H9 (cell line): ENCODE measurements around the gene MRTFA. TPM values are rescaled to one million over a fixed set of nuclear protein-coding genes. Genes with fewer than 3 reads are reported as not detected.

Experiments
- DNase-seq: peaks from one replicate; pipeline ENCODE4 v3.0.0-alpha.2; 2017
- H2AFZ ChIP-seq: one replicate; pipeline ENCODE4 v1.6.1; 2013; ENCODE audit warnings: mild to moderate bottlenecking, low read length, control low read depth, moderate library complexity
- H2AK5ac ChIP-seq: 2 replicates; pipeline ENCODE4 v1.6.1; 2013; ENCODE audit warnings: low read length, control low read depth, mixed read lengths; ENCODE audit not compliant: insufficient read length
- H2BK120ac ChIP-seq: one replicate; pipeline ENCODE4 v1.6.1; 2013; ENCODE audit warnings: low read depth, mild to moderate bottlenecking, low read length, control low read depth, inconsistent platforms; ENCODE audit not compliant: poor library complexity, severe bottlenecking
- H2BK12ac ChIP-seq: 2 replicates; pipeline ENCODE4 v1.6.1; 2013; ENCODE audit warnings: low read length, control low read depth, mixed read lengths, low read depth; ENCODE audit not compliant: insufficient read length
- H2BK15ac ChIP-seq: 2 replicates; pipeline ENCODE4 v1.6.1; 2013; ENCODE audit warnings: low read depth, low read length, control low read depth
- H2BK20ac ChIP-seq: one replicate; pipeline ENCODE4 v1.6.1; 2013; ENCODE audit warnings: low read depth, mild to moderate bottlenecking, low read length, control low read depth, inconsistent platforms; ENCODE audit not compliant: poor library complexity, severe bottlenecking
- H2BK5ac ChIP-seq: 2 replicates; pipeline ENCODE4 v1.6.1; 2013; ENCODE audit warnings: low read length, control low read depth, mixed read lengths; ENCODE audit not compliant: insufficient read length
- H3K14ac ChIP-seq: 2 replicates; pipeline ENCODE4 v1.6.1; 2013; ENCODE audit warnings: low read length, control low read depth; ENCODE audit not compliant: insufficient read depth
- H3K18ac ChIP-seq: 2 replicates; pipeline ENCODE4 v1.6.1; 2013; ENCODE audit warnings: low read depth, mild to moderate bottlenecking, mixed read lengths, low read length, control low read depth; ENCODE audit not compliant: insufficient read length
- H3K23ac ChIP-seq: 2 replicates; pipeline ENCODE4 v1.6.1; 2013; ENCODE audit warnings: low read length, control low read depth, mixed read lengths, low read depth; ENCODE audit not compliant: insufficient read length
- H3K23me2 ChIP-seq: 2 replicates; pipeline ENCODE4 v1.6.1; 2013; ENCODE audit warnings: low read depth, mild to moderate bottlenecking, mixed read lengths, low read length, control low read depth; ENCODE audit not compliant: insufficient read length, poor library complexity, severe bottlenecking
- H3K27ac ChIP-seq: 2 replicates; pipeline ENCODE4 v1.5.1; 2013; ENCODE audit warnings: low read length, control low read depth, mixed read lengths, low read depth; ENCODE audit not compliant: insufficient read length
- H3K27me3 ChIP-seq: 2 replicates; pipeline ENCODE4 v1.6.1; 2013; ENCODE audit warnings: low read length, control low read depth, inconsistent platforms; ENCODE audit not compliant: insufficient read depth
- H3K4ac ChIP-seq: 2 replicates; pipeline ENCODE4 v1.6.1; 2013; ENCODE audit warnings: low read depth, mild to moderate bottlenecking, control low read depth, inconsistent platforms, low read length, moderate library complexity
- H3K4me1 ChIP-seq: 2 replicates; pipeline ENCODE4 v1.6.1; 2013; ENCODE audit warnings: low read length, control low read depth, inconsistent platforms; ENCODE audit not compliant: insufficient read depth
- H3K4me2 ChIP-seq: 2 replicates; pipeline ENCODE4 v1.6.1; 2013; ENCODE audit warnings: low read length, control low read depth, mixed read lengths; ENCODE audit not compliant: insufficient read length, insufficient read depth
- H3K56ac ChIP-seq: 2 replicates; pipeline ENCODE4 v1.6.1; 2013; ENCODE audit warnings: low read depth, mild to moderate bottlenecking, mixed read lengths, low read length, control low read depth; ENCODE audit not compliant: insufficient read length
- H3K79me1 ChIP-seq: 2 replicates; pipeline ENCODE4 v1.6.1; 2013; ENCODE audit warnings: low read depth, mild to moderate bottlenecking, moderate library complexity, low read length, control low read depth, inconsistent platforms; ENCODE audit not compliant: insufficient read depth, poor library complexity, severe bottlenecking
- H3K79me2 ChIP-seq: 2 replicates; pipeline ENCODE4 v1.6.1; 2013; ENCODE audit warnings: low read length, control low read depth, inconsistent platforms; ENCODE audit not compliant: insufficient read depth
- H3K9ac ChIP-seq: 2 replicates; pipeline ENCODE4 v1.6.1; 2013; ENCODE audit warnings: low read length, control low read depth, mixed read lengths; ENCODE audit not compliant: insufficient read length; ENCODE audit errors: extremely low read depth
- H3K9me3 ChIP-seq: one replicate; pipeline ENCODE4 v1.6.1; 2013; ENCODE audit warnings: low read depth, low read length, inconsistent platforms; ENCODE audit not compliant: control insufficient read depth
- H3T11ph ChIP-seq: one replicate; pipeline ENCODE4 v1.6.1; 2013; ENCODE audit warnings: mild to moderate bottlenecking, low read length, control low read depth, inconsistent platforms
- H4K20me1 ChIP-seq: one replicate; pipeline ENCODE4 v1.6.1; 2013; ENCODE audit not compliant: control insufficient read depth, insufficient read length, insufficient read depth
- H4K5ac ChIP-seq: 2 replicates; pipeline ENCODE4 v1.6.1; 2013; ENCODE audit warnings: low read depth, mild to moderate bottlenecking, mixed read lengths, low read length, control low read depth; ENCODE audit not compliant: insufficient read length
- H4K8ac ChIP-seq: replicated peaks from 2 replicates; pipeline ENCODE4 v1.6.1; 2013; ENCODE audit warnings: low read length, control low read depth, mixed read lengths, low read depth; ENCODE audit not compliant: insufficient read length
- H4K91ac ChIP-seq: 2 replicates; pipeline ENCODE4 v1.6.1; 2013; ENCODE audit warnings: low read depth, mild to moderate bottlenecking, moderate library complexity, mixed read lengths, low read length, control low read depth; ENCODE audit not compliant: insufficient read length
- H3K27ac Mint-ChIP-seq, 3 experiments: 2 replicates in 2 of 3; 3 replicates in 1 of 3; pipeline ENCODE4 v1.8.0; 2020 to 2021; ENCODE audit warnings: mixed read lengths in 3 of 3, mild to moderate bottlenecking in 1 of 3, moderate library complexity in 1 of 3
- H3K27me3 Mint-ChIP-seq: 2 replicates; pipeline ENCODE4 v1.8.0; 2021; ENCODE audit warnings: low read depth, mild to moderate bottlenecking, moderate library complexity, mixed read lengths
- H3K36me3 Mint-ChIP-seq, 3 experiments: 2 replicates in 2 of 3; 3 replicates in 1 of 3; pipeline ENCODE4 v1.8.0; 2020 to 2021; ENCODE audit warnings: low read depth in 3 of 3, mixed read lengths in 3 of 3; ENCODE audit not compliant: insufficient read depth in 1 of 3
- H3K4me1 Mint-ChIP-seq, 2 experiments: 2 replicates each; pipeline ENCODE4 v1.8.0; 2020; ENCODE audit warnings: mixed read lengths in 2 of 2
- H3K4me3 Mint-ChIP-seq, 2 experiments: 2 replicates in 1 of 2; 3 replicates in 1 of 2; pipeline ENCODE4 v1.8.0; 2020 to 2021; ENCODE audit warnings: mild to moderate bottlenecking in 2 of 2, mixed read lengths in 2 of 2, moderate library complexity in 1 of 2
- H3K9me3 Mint-ChIP-seq, 2 experiments: 2 replicates in 1 of 2; 3 replicates in 1 of 2; pipeline ENCODE4 v1.8.0; 2020; ENCODE audit warnings: mild to moderate bottlenecking in 2 of 2, mixed read lengths in 2 of 2, moderate library complexity in 1 of 2
- CTCF ChIP-seq: fragments of 200-600 bp; sonication (generic); conservative IDR thresholded peaks from 3 replicates; pipeline ENCODE4 v1.8.0; 2021; ENCODE audit warnings: antibody characterized with exemption, mild to moderate bottlenecking
- WGBS: extraction: QIAGEN DNeasy Blood & Tissue Kit; methylation state at CpG from one replicate; pipeline ENCODE4 v1.1.7; 2013; ENCODE audit warnings: missing lambda C conversion rate, low lambda C conversion rate, mixed read lengths; ENCODE audit not compliant: insufficient read length; ENCODE audit errors: extremely low coverage; 5-methylcytosine and 5-hydroxymethylcytosine counted together
- total RNA-seq: library from RNA; stranded (reverse); gene quantifications from 2 replicates; pipeline ENCODE4 v1.2.1, GENCODE V29; 2021

Gene MRTFA
- total RNA-seq, 1 experiment from 2014 or later, result 38.1 TPM

- no CpG with 5 or more reads among the region's 2 CpGs for WGBS
Measured at GRCh38 chr22:40479887-40480538, 156.5 kb downstream of the MRTFA start.

More at GRCh38 chr22:40479887-40480538, 156.5 kb downstream of the MRTFA start:
- no peak overlapping the region for H2BK12ac ChIP-seq
- Mint-ChIP-seq H3K27ac (no peak overlapping the region), H3K4me3 (no peak overlapping the region), H3K9me3 (no peaks in the 10 kb centered on the region), H3K36me3 (peaks cover 0 to 6% (median 4%) of the 10 kb centered on the region in 3 experiments; a peak in 2 of 7 replicates), H3K27me3 (no peaks in the 10 kb centered on the region), H3K4me1 (peaks cover 19 to 21% of the 10 kb centered on the region in 2 experiments)
- no peaks in the 10 kb centered on the region for H4K20me1 ChIP-seq
- no peak overlapping the region for H3K14ac ChIP-seq
- no peak for DNase-seq
- H4K5ac ChIP-seq, result no peak overlapping the region
- H3K79me1 ChIP-seq, result no peaks in the 10 kb centered on the region
- no peak overlapping the region for H3K4me2 ChIP-seq
- H2AK5ac ChIP-seq, result no peak overlapping the region
- no peak overlapping the region for H4K8ac ChIP-seq
- no peak overlapping the region for H3K4ac ChIP-seq
- no peak overlapping the region for H2BK120ac ChIP-seq
- TF ChIP-seq CTCF, result no peak
- no peak overlapping the region for H3K56ac ChIP-seq
- no peaks in the 10 kb centered on the region for H3K9me3 ChIP-seq
- peaks cover 4% of the 10 kb centered on the region; the same call in 1 of the 2 replicates for H3K4me1 ChIP-seq
- no peak overlapping the region for H3K27ac ChIP-seq
- H2AFZ ChIP-seq, result no peak overlapping the region
- no peak overlapping the region for H3K18ac ChIP-seq
- no peak overlapping the region for H3K23ac ChIP-seq
- H2BK5ac ChIP-seq, result no peak overlapping the region
- H3K23me2 ChIP-seq, result no peaks in the 10 kb centered on the region
- H3K27me3 ChIP-seq, result no peaks in the 10 kb centered on the region
- peaks cover 2% of the 10 kb centered on the region; the same call in 1 of the 2 replicates for H3K79me2 ChIP-seq
- no peak overlapping the region for H2BK20ac ChIP-seq
- no peak overlapping the region for H2BK15ac ChIP-seq
- H3T11ph ChIP-seq, result no peak overlapping the region
- H4K91ac ChIP-seq, result no peak overlapping the region
- H3K9ac ChIP-seq, result no peak overlapping the region
